GM20000 (cell line): ENCODE measurements around the gene CRIM1.
"Not testable (repeated sequence)": the region's sequence is repeated elsewhere in the genome, so short reads cannot be mapped to it uniquely, and the experiment has no call there.

Experiments used
- DNase-seq: peaks from one replicate; pipeline ENCODE4 v3.0.0; 2012; ENCODE audit warnings: low spot score
- CTCF ChIP-seq: IDR thresholded peaks from 2 replicates; pipeline ENCODE4 v1.5.1; 2012; ENCODE audit warnings: mild to moderate bottlenecking, control low read depth; ENCODE audit errors: extremely low read depth, missing control alignments

CRIM1 gene

GRCh38 chr2:36355151-36355889 lies at the start of gene CRIM1:
Gene CRIM1 (plus strand): TSS chr2:36355778. CDS start chr2:36356293, 515 bp downstream.
- no peak for TF ChIP-seq CTCF
- peak; percentile 86 for DNase-seq

DNA sequence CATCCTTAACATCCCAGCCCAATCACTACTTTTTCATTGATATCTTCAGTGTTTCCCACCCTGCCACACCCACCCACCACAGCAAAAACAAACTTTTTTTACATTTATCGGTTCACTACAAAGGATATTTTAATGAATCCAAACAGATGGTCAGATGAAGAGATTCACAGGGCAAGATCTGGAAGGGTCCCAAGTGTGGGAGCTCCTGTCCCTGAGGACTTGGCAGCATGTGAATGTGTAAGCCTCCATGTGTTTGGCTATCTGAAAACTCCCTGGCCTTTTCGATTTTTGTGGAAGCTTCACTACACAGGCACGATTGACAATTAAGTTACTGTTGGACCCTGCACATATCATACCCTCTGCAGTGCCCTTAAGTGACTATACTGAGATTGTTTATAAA lies 48.1 kb upstream of the CRIM1 start:
- TF ChIP-seq CTCF = no peak
- DNase-seq = no peak

DNA sequence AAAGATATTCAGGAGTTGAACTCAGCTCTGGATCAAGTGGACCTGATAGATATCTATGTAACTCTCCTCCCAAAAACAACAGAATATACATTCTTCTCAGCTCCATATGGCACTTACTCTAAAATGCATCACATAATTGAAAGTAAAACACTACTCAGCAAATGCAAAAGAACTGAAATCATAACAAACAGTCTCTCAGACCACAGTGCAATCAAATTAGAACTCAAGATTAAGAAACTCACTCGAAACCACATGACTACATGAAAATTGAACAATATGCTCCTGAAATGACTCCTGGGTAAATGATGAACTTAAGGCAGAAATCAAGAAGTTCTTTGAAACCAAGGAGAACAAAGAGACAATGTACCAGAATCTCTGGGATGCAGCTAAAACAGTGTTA lies 45.1 kb upstream of the CRIM1 start:
- not testable (repeated sequence) for DNase-seq

DNA sequence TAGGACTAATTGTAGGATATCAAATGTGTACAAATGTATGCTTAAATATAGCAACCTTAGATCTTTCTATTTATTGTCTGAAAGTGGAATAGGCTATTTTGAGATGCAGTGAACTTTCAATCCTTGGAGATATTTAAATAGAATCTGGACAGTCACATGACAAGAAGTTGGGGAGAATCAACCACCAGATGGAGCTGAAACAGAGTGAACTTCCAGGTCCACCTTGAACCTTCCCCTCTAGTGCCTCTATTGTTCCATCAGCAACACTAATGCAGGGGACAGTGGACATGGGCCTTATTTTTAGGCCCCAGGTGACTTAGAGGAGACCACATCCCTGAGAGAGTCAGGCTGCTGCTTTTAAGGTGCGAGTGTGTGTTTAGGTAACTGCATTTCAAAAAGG lies 37.0 kb upstream of the CRIM1 start:
- TF ChIP-seq CTCF = no peak
- DNase-seq = no peak

GRCh38 chr2:36322108-36322507 lies 33.5 kb upstream of the CRIM1 start:
- no peak for TF ChIP-seq CTCF
- DNase-seq = no peak

GRCh38 chr2:36326286-36326685 lies 29.3 kb upstream of the CRIM1 start:
- DNase-seq = no peak
- TF ChIP-seq CTCF = no peak

DNA sequence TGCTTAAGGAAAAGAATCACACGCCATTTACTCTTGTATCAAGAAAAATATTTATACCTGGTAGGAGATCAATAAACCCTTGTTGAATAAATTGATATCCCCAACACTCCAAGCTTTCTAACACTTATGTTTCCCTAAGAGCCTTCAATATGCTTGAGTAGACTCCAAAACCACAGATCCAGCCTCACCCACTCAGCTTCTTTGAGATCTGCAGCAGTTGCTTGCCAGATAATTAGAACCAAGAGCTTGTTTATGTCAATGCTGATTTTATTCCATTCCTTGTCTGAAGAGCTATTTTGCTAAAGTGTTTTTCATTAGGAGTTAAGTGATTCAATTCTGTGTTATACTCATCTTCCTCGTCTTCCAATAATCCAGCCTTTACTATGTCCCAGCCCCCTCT lies 26.3 kb upstream of the CRIM1 start:
- no peak for DNase-seq
- no peak for TF ChIP-seq CTCF
